Mesendoderm (in vitro differentiated cells): ENCODE data around the gene LRRC31.

ENCODE experiments used
- DNase-seq: peaks from one replicate; pipeline ENCODE4 v3.0.0; 2013
- H2AK5ac ChIP-seq: 2 replicates; pipeline ENCODE4 v1.6.1; 2013; ENCODE audit warnings: low read length, inconsistent platforms
- H2BK120ac ChIP-seq: 2 replicates; pipeline ENCODE4 v1.6.1; 2013; ENCODE audit warnings: low read depth, mild to moderate bottlenecking, low read length, moderate library complexity, mixed read lengths
- H2BK15ac ChIP-seq: replicated peaks from 2 replicates; pipeline ENCODE4 v1.6.1; 2013; ENCODE audit warnings: low read depth, mild to moderate bottlenecking, moderate library complexity
- H2BK5ac ChIP-seq: 2 replicates; pipeline ENCODE4 v1.6.1; 2013; ENCODE audit warnings: low read length, inconsistent platforms
- H3K18ac ChIP-seq: 2 replicates; pipeline ENCODE4 v1.6.1; 2013; ENCODE audit warnings: mild to moderate bottlenecking, low read length, mixed read lengths
- H3K23ac ChIP-seq: one replicate; pipeline ENCODE4 v1.6.1; 2013; ENCODE audit warnings: low read length
- H3K27ac ChIP-seq: 2 replicates; pipeline ENCODE4 v1.5.1; 2013; ENCODE audit warnings: low read depth, mild to moderate bottlenecking, inconsistent platforms, low read length, moderate library complexity
- H3K27me3 ChIP-seq: 2 replicates; pipeline ENCODE4 v1.6.1; 2013; ENCODE audit warnings: low read length, control low read depth, mild to moderate bottlenecking, inconsistent platforms; ENCODE audit not compliant: insufficient read depth, poor library complexity
- H3K36me3 ChIP-seq: 2 replicates; pipeline ENCODE4 v1.6.1; 2013; ENCODE audit warnings: low read length, inconsistent platforms; ENCODE audit not compliant: control insufficient read depth, insufficient read depth
- H3K4ac ChIP-seq: one replicate; pipeline ENCODE4 v1.6.1; 2013; ENCODE audit warnings: low read depth, mild to moderate bottlenecking, low read length, moderate library complexity
- H3K4me1 ChIP-seq: 2 replicates; pipeline ENCODE4 v1.6.1; 2013; ENCODE audit warnings: low read depth, low read length, inconsistent platforms; ENCODE audit not compliant: control insufficient read depth
- H3K4me2 ChIP-seq: 2 replicates; pipeline ENCODE4 v1.6.1; 2013; ENCODE audit warnings: low read length
- H3K4me3 ChIP-seq: 2 replicates; pipeline ENCODE4 v1.5.1; 2013; ENCODE audit warnings: mild to moderate bottlenecking, low read length
- H3K56ac ChIP-seq: one replicate; pipeline ENCODE4 v1.6.1; 2013; ENCODE audit warnings: low read length
- H3K79me1 ChIP-seq: 2 replicates; pipeline ENCODE4 v1.6.1; 2013; ENCODE audit warnings: low read length, inconsistent platforms
- H3K79me2 ChIP-seq: 2 replicates; pipeline ENCODE4 v1.6.1; 2013; ENCODE audit warnings: mild to moderate bottlenecking, low read length; ENCODE audit not compliant: control insufficient read depth, insufficient read depth
- H3K9ac ChIP-seq: 2 replicates; pipeline ENCODE4 v1.6.1; 2013; ENCODE audit warnings: low read length, inconsistent platforms
- H4K5ac ChIP-seq: one replicate; pipeline ENCODE4 v1.6.1; 2013; ENCODE audit warnings: low read length
- H4K8ac ChIP-seq: one replicate; pipeline ENCODE4 v1.6.1; 2013; ENCODE audit warnings: low read depth, mild to moderate bottlenecking, control low read depth, low read length, moderate library complexity
- WGBS: extraction: QIAGEN DNeasy Blood & Tissue Kit; methylation state at CpG from one replicate; pipeline ENCODE4 v1.1.7; 2013; ENCODE audit warnings: low lambda C conversion rate, missing lambda C conversion rate; ENCODE audit not compliant: insufficient coverage; ENCODE audit errors: extremely low coverage; 5-methylcytosine and 5-hydroxymethylcytosine counted together

The LRRC31 gene

DNA sequence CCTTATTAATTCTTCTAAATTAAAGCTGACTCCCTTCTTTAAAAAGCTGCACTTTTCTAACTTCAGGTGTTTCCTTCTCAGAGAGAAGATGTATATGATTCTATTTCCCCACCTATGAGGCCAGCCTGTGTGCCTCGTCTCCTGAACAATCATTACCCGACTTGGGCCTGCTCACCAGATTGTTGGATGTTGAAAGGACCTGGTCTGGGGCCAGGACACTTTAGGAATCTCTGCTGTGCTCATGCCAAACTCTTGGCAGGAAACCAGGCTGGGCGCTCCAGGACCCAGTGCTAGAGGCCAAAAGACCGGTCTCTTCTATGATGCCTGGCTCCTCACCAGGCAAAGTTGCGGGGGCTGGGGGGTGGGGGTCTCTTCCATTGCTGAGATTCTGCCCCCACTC lies 16.9 kb upstream of the LRRC31 start:
- no peak overlapping the region for H2AK5ac ChIP-seq
- H3K36me3 ChIP-seq = no peaks in the 10 kb centered on the region
- H3K27ac ChIP-seq = no peak overlapping the region
- no peak overlapping the region for H4K5ac ChIP-seq
- H3K4me3 ChIP-seq = no peak overlapping the region
- no peak overlapping the region for H4K8ac ChIP-seq
- DNase-seq = no peak
- H3K9ac ChIP-seq = no peak overlapping the region
- no peak overlapping the region for H3K4me2 ChIP-seq
- no peaks in the 10 kb centered on the region for H3K79me1 ChIP-seq
- no peak overlapping the region for H3K18ac ChIP-seq
- H2BK15ac ChIP-seq = no peak overlapping the region
- H2BK5ac ChIP-seq = no peak overlapping the region
- H3K4me1 ChIP-seq = no peaks in the 10 kb centered on the region
- no peak overlapping the region for H3K23ac ChIP-seq
- no peak overlapping the region for H3K56ac ChIP-seq
- no peak overlapping the region for H2BK120ac ChIP-seq
- no peaks in the 10 kb centered on the region for H3K27me3 ChIP-seq
- H3K4ac ChIP-seq = no peak overlapping the region
- H3K79me2 ChIP-seq = no peaks in the 10 kb centered on the region
- WGBS = no CpG with 5 or more reads among the region's 5 CpGs

DNA sequence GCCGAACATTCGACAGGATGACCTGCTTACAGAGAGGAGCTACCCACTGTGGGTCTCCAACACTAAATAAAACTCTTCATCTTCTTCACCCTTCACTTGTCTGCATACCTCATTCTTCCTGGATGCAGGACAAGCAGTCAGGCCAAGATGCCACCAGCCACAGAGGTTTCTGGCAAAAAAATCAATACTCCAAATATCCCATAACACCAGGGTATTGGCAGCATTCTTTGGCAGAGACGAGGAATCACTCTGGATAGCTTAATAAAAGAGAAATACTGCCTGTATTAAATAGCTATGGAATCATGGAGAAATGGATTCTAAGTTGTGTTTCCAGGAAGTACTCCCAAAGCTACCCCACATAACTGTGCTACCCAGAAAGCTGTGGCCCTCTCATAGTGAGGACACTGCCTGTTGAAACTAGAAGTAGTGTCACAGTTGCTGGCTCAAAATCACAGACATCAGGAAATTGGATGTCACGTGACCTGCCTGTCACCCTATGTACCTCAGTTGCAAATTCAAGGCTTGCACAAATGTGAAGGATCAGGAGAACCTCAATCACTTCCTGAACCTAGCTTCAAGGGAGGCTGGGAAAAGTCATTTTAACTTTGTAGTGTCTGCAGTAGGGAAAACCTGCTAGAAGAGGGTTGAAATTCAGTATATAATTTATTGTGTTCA lies 11.0 kb upstream of the LRRC31 start:
- Histone ChIP-seq H3K23ac (no peak overlapping the region), H3K4me2 (no peak overlapping the region), H2BK120ac (no peak overlapping the region), H4K8ac (no peak overlapping the region), H3K79me2 (no peaks in the 10 kb centered on the region), H4K5ac (no peak overlapping the region), H3K18ac (no peak overlapping the region), H3K9ac (no peak overlapping the region), H3K36me3 (no peaks in the 10 kb centered on the region), H3K4me1 (no peaks in the 10 kb centered on the region), H2BK5ac (no peak overlapping the region), H3K27ac (no peak overlapping the region), H2AK5ac (no peak overlapping the region), H3K4me3 (no peak overlapping the region), H3K56ac (no peak overlapping the region), H2BK15ac (no peak overlapping the region), H3K4ac (no peak overlapping the region), H3K79me1 (no peaks in the 10 kb centered on the region), H3K27me3 (no peaks in the 10 kb centered on the region)
- WGBS = no CpG with 5 or more reads among the region's 4 CpGs
- DNase-seq = no peak

DNA sequence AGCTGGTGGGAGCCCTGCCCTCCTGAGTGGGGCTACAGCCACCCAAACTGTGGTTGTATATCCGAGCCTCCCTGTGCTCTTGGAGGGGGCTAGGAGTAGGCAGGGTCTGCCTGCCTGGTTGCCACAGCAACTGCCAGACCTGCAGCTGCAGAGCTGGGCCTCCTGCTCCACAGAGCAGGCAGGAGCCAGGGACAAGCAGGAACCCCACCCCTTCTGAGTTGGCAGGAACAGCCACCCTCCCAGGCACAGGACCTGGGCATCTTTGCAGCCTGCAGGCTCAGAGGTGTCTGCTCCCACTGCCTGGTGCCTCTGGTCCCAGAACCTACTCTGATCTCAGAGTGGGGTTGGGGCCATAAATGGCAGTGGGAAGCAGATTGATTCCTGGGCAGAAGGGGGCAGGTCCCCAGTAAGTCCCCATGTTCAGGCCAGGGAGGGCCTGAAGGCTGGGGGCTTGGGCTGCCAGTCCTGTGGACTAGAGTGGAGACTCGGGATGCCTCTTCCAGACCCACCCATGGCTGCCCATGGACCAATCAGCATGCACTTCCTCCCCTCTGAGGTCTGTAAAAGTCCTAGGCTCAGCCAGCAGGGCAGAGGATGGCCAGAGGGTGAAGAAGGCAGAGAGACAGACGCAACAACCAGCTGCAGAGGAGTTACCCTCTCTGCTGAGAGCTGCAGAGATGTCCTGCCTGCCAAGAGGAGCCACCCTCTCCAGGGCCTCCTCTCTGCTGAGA lies 10.3 kb upstream of the LRRC31 start:
- no peak overlapping the region for H3K56ac ChIP-seq
- H3K4me1 ChIP-seq = no peaks in the 10 kb centered on the region
- no peak overlapping the region for H3K23ac ChIP-seq
- no peak overlapping the region for H2BK15ac ChIP-seq
- H2BK120ac ChIP-seq = no peak overlapping the region
- no peaks in the 10 kb centered on the region for H3K79me1 ChIP-seq
- no peak overlapping the region for H4K5ac ChIP-seq
- H3K18ac ChIP-seq = no peak overlapping the region
- DNase-seq = no peak
- WGBS = no CpG with 5 or more reads among the region's 3 CpGs
- no peak overlapping the region for H2AK5ac ChIP-seq
- H3K4me2 ChIP-seq = no peak overlapping the region
- H2BK5ac ChIP-seq = no peak overlapping the region
- H3K36me3 ChIP-seq = no peaks in the 10 kb centered on the region
- no peaks in the 10 kb centered on the region for H3K79me2 ChIP-seq
- H4K8ac ChIP-seq = no peak overlapping the region
- no peak overlapping the region for H3K4me3 ChIP-seq
- H3K27ac ChIP-seq = no peak overlapping the region
- H3K4ac ChIP-seq = no peak overlapping the region
- no peak overlapping the region for H3K9ac ChIP-seq
- H3K27me3 ChIP-seq = no peaks in the 10 kb centered on the region

DNA sequence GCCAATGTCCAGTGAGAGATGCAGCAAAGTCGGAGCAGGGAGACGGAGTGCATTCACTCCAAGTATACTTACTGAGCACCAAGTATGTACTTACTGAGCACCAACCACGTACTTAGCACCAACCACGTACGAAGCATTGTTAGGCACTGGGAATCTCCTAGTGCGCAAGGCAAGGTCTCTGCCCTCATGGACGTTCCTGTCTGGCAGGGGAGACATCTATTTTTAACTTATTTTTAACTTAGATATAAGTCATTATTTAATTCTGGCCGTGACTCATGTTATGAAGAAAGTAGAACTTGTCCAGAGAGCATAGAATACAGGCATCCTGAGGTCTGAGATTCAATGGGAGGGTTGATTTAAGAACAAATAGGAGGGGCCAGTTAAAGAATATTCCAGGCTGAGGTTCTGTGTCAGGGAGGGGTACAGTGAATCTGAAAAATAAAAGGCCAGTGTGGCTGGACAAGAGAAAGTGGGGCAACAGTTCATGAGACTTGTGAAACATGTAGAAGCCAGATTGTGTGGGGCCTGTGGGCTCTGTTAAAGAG lies 9.3 kb upstream of the LRRC31 start:
- Histone ChIP-seq H4K5ac (no peak overlapping the region), H3K79me1 (no peaks in the 10 kb centered on the region), H3K4me1 (no peaks in the 10 kb centered on the region), H3K27me3 (no peaks in the 10 kb centered on the region), H3K36me3 (no peaks in the 10 kb centered on the region), H3K18ac (no peak overlapping the region), H2AK5ac (no peak overlapping the region), H3K23ac (no peak overlapping the region), H3K79me2 (no peaks in the 10 kb centered on the region), H3K4me2 (no peak overlapping the region), H4K8ac (no peak overlapping the region), H3K27ac (no peak overlapping the region), H3K4me3 (no peak overlapping the region), H3K4ac (no peak overlapping the region), H2BK5ac (no peak overlapping the region), H2BK120ac (no peak overlapping the region), H3K56ac (no peak overlapping the region), H2BK15ac (no peak overlapping the region), H3K9ac (no peak overlapping the region)
- DNase-seq = no peak
- WGBS = no CpG with 5 or more reads among the region's 8 CpGs

DNA sequence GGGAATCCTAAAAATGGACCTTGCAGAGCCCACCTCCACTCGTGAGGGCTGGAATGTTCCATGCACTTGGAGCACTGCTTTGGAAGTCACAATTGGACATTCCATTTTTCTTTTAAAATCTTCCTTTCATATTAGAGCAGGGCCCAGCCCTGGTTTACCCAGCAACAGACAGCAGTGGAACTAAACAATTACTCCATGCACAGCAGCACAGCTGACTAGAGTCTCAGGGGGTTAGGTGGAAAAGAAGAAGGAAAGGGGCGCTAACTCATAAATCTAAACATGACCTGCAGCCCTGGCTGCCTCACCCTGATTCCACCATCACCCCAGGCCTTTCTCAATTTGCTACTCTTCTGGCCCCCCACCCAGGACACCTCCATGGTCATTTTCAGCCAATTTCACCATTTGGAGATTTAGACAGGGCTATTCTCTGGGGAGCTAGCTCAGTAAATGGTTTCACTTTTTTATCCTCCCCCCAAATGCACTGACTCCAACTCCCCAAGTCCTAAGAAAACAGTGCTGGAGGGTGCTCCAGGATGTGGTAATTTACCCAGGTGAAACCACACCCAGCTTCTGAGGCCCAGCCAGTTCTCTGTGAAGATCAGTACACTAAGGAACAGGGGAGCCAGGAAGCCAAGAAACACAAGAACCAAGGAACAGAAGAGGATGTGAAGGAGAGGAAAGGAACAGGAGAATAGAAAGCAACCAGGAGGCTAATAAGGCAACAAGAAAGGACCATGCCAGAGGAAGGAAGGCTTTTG lies 1.6 kb upstream of the LRRC31 start:
- Histone ChIP-seq H4K8ac (no peak overlapping the region), H3K79me2 (no peaks in the 10 kb centered on the region), H3K4ac (no peak overlapping the region), H3K4me2 (no peak overlapping the region), H3K27me3 (no peaks in the 10 kb centered on the region), H3K79me1 (no peaks in the 10 kb centered on the region), H3K23ac (no peak overlapping the region), H4K5ac (no peak overlapping the region), H3K9ac (no peak overlapping the region), H2BK5ac (no peak overlapping the region), H3K4me1 (no peaks in the 10 kb centered on the region), H3K4me3 (no peak overlapping the region), H2BK15ac (no peak overlapping the region), H2AK5ac (no peak overlapping the region), H3K36me3 (no peaks in the 10 kb centered on the region), H3K27ac (no peak overlapping the region), H3K18ac (no peak overlapping the region), H3K56ac (no peak overlapping the region), H2BK120ac (no peak overlapping the region)
- whole genome bisulfite sequencing = no CpG with 5 or more reads among the region's 2 CpGs
- no peak for DNase-seq
